GM12865 (cell line): ENCODE measurements around the gene OGA.
"Not testable (repeated sequence)": the region's sequence is repeated elsewhere in the genome, so short reads cannot be mapped to it uniquely, and the experiment has no call there.

Experiments used
- DNase-seq: peaks from one replicate; pipeline ENCODE4 v3.0.0; 2010; ENCODE audit warnings: low read depth
- H3K4me3 ChIP-seq: 2 replicates; pipeline ENCODE4 v1.5.1; 2011; ENCODE audit warnings: mild to moderate bottlenecking, low read depth, low read length, control low read depth
- CTCF ChIP-seq: IDR thresholded peaks from 2 replicates; pipeline ENCODE4 v1.5.1; 2011; ENCODE audit warnings: low read length, control low read depth, low read depth, inconsistent platforms; ENCODE audit not compliant: insufficient read depth; ENCODE audit errors: missing control alignments

Gene OGA

GRCh38 chr10:101797403-101798059 lies 20.7 kb downstream of the OGA start:
- H3K4me3 ChIP-seq: no peak overlapping the region
- no peak for DNase-seq
- no peak for TF ChIP-seq CTCF

GRCh38 chr10:101793526-101793925 lies 24.7 kb downstream of the OGA start:
- no peak for DNase-seq
- H3K4me3 ChIP-seq: no peak overlapping the region
- no peak for TF ChIP-seq CTCF

- no peak for TF ChIP-seq CTCF
- no peak for DNase-seq
- no peak overlapping the region for H3K4me3 ChIP-seq
These were observed 28.6 kb downstream of the OGA start for GRCh38 chr10:101789686-101790085.

GRCh38 chr10:101789231-101789630 lies 29.0 kb downstream of the OGA start:
- DNase-seq, H3K4me3 ChIP-seq: not testable (repeated sequence)

- H3K4me3 ChIP-seq: no peak overlapping the region
- TF ChIP-seq CTCF: no peak
- no peak for DNase-seq
These were observed 32.4 kb downstream of the OGA start for GRCh38 chr10:101785801-101786200.

GRCh38 chr10:101784558-101784957 lies 33.7 kb downstream of the OGA start:
- no peak for TF ChIP-seq CTCF
- no peak overlapping the region for H3K4me3 ChIP-seq
- no peak for DNase-seq

- no peak for TF ChIP-seq CTCF
- no peak for DNase-seq
- peak overlapping the region; percentile 85 for H3K4me3 ChIP-seq
These were observed 34.5 kb downstream of the OGA start for GRCh38 chr10:101783736-101784118.
